Activated B cell treated with CpG ODN at 0.5 μM for 24 hours (primary cell): ENCODE measurements around the gene RALA. TPM values are rescaled to one million over a fixed set of nuclear protein-coding genes. Genes with fewer than 3 reads are reported as not detected.
"Not testable (repeated sequence)": the region's sequence is repeated elsewhere in the genome, so short reads cannot be mapped to it uniquely, and the experiment has no call there.

Source experiments
- ATAC-seq: fragments of 200-7000 bp; cut with Tn5 transposase; one replicate; pipeline ENCODE4 v1.10.0; 2021; ENCODE audit warnings: low read depth, mild to moderate bottlenecking, moderate library complexity
- CTCF ChIA-PET: fragments of 350-600 bp; sonication (Branson Sonifier 250); formaldehyde crosslinking; loops from one replicate; lab custom pipeline; 2021; ENCODE audit warnings: antibody characterized with exemption; lab: Charles Lee
- POLR2A ChIA-PET: fragments of 350-600 bp; sonication (Branson Sonifier 250); formaldehyde crosslinking; loops from one replicate; lab custom pipeline; 2021; ENCODE audit warnings: antibody characterized with exemption; lab: Charles Lee
- DNase-seq: peaks from one replicate; pipeline ENCODE4 v3.0.0; 2022
- H3K27ac Mint-ChIP-seq: one replicate; pipeline ENCODE4 v1.8.0; 2020; ENCODE audit warnings: mixed read lengths
- H3K27me3 Mint-ChIP-seq: one replicate; pipeline ENCODE4 v1.8.0; 2021; ENCODE audit warnings: mixed read lengths
- H3K36me3 Mint-ChIP-seq: one replicate; pipeline ENCODE4 v1.8.0; 2021; ENCODE audit warnings: low read depth, mixed read lengths
- H3K4me1 Mint-ChIP-seq: one replicate; pipeline ENCODE4 v1.8.0; 2021; ENCODE audit warnings: mixed read lengths
- H3K4me3 Mint-ChIP-seq: one replicate; pipeline ENCODE4 v1.8.0; 2020; ENCODE audit warnings: mild to moderate bottlenecking, mixed read lengths
- H3K9me3 Mint-ChIP-seq: one replicate; pipeline ENCODE4 v1.8.0; 2020; ENCODE audit warnings: mixed read lengths
- CTCF ChIP-seq: fragments of 200-600 bp; IDR thresholded peaks from one replicate; pipeline ENCODE4 v1.8.0; 2022; ENCODE audit warnings: antibody characterized with exemption, mild to moderate bottlenecking
- intact Hi-C: fragments of 100-400 bp; cut with micrococcal nuclease; formaldehyde crosslinking; loops from one replicate; pipeline ENCODE4 v1.15.1; 2024
- total RNA-seq: library from RNA; stranded (reverse); gene quantifications from 2 replicates; pipeline ENCODE4 v1.2.3, GENCODE V29; 2022

Gene RALA
- total RNA-seq, 1 donor from 2014 or later = 37.3 TPM

- DNase-seq = no peak
- H3K4me1 Mint-ChIP-seq = peaks cover 23% of the 10 kb centered on the region
- peaks cover 2% of the 10 kb centered on the region for H3K9me3 Mint-ChIP-seq
- no peak for TF ChIP-seq CTCF
- ATAC-seq = no peak
- intact Hi-C loops = no loop called here
- H3K27me3 Mint-ChIP-seq = no peaks in the 10 kb centered on the region
- ChIA-PET CTCF (interaction anchor here (0.7 kb wide), 1 partner anchor 371 kb away, joined by 3 read pairs; no protein-coding TSS in a partner anchor), POLR2A (interaction anchor here (0.6 kb wide), 1 partner anchor 28 kb away, joined by 3 read pairs; no protein-coding TSS in a partner anchor)
- H3K36me3 Mint-ChIP-seq = peaks cover 16% of the 10 kb centered on the region
- no peak overlapping the region for H3K27ac Mint-ChIP-seq
- no peak overlapping the region for H3K4me3 Mint-ChIP-seq
Observed at GRCh38 chr7:39678930-39679709, 55.7 kb downstream of the RALA start.

- H3K27me3 Mint-ChIP-seq, DNase-seq, H3K4me3 Mint-ChIP-seq, ATAC-seq, CTCF ChIA-PET, H3K27ac Mint-ChIP-seq, H3K9me3 Mint-ChIP-seq, intact Hi-C loops, POLR2A ChIA-PET: not testable (repeated sequence)
- peaks cover 14% of the 10 kb centered on the region for H3K36me3 Mint-ChIP-seq
- peaks cover 25% of the 10 kb centered on the region for H3K4me1 Mint-ChIP-seq
Observed at GRCh38 chr7:39679874-39680273, 56.5 kb downstream of the RALA start.

GRCh38 chr7:39681887-39682441, 58.6 kb downstream of the RALA start:
- Mint-ChIP-seq H3K9me3 (no peaks in the 10 kb centered on the region), H3K27me3 (no peaks in the 10 kb centered on the region), H3K36me3 (peaks cover 6% of the 10 kb centered on the region), H3K4me1 (peaks cover 37% of the 10 kb centered on the region), H3K27ac (no peak overlapping the region), H3K4me3 (no peak overlapping the region)
- TF ChIP-seq CTCF = no peak
- CTCF ChIA-PET = interaction anchor here (0.9 kb wide), 1 partner anchor 63 kb away, joined by 3 read pairs; no protein-coding TSS in a partner anchor
- DNase-seq = no peak
- POLR2A ChIA-PET = no interaction called here
- intact Hi-C loops = no loop called here
- no peak for ATAC-seq

- POLR2A ChIA-PET = interaction anchor here (0.6 kb wide), 1 partner anchor 85 kb away, joined by 3 read pairs; no protein-coding TSS in a partner anchor
Observed at GRCh38 chr7:39683216-39683845, 60.0 kb downstream of the RALA start.

More at GRCh38 chr7:39683216-39683845, 60.0 kb downstream of the RALA start:
- peaks cover 12% of the 10 kb centered on the region for H3K36me3 Mint-ChIP-seq
- TF ChIP-seq CTCF = no peak
- CTCF ChIA-PET = no interaction called here
- peaks cover 34% of the 10 kb centered on the region for H3K4me1 Mint-ChIP-seq
- no peaks in the 10 kb centered on the region for H3K27me3 Mint-ChIP-seq
- intact Hi-C loops = no loop called here
- no peak overlapping the region for H3K4me3 Mint-ChIP-seq
- H3K27ac Mint-ChIP-seq = no peak overlapping the region
- no peak for ATAC-seq
- H3K9me3 Mint-ChIP-seq = no peaks in the 10 kb centered on the region
- DNase-seq = no peak
